Calu3 (cell line): ENCODE data around the gene CCNA2. TPM values are rescaled to one million over a fixed set of nuclear protein-coding genes. Genes with fewer than 3 reads are reported as not detected.

Source experiments
- BruUV-seq: library from RNA; stranded (reverse); fragments of 400-500 nt; replicated peaks from 2 replicates; lab custom pipeline; 2021; lab: Mats Ljungman, UMichigan
- CTCF ChIA-PET: fragments of 300-600 bp; sonication (Branson Sonifier 250); formaldehyde crosslinking; loops from one replicate; lab custom pipeline; 2022; ENCODE audit warnings: antibody characterized with exemption; lab: Charles Lee
- DNase-seq: peaks from one replicate; pipeline ENCODE4 v3.0.0; 2022
- H3K27ac Mint-ChIP-seq: one replicate; pipeline ENCODE4 v1.8.0; 2022; ENCODE audit warnings: mixed read lengths; ENCODE audit not compliant: unreplicated experiment
- H3K27me3 Mint-ChIP-seq: one replicate; pipeline ENCODE4 v1.8.0; 2022; ENCODE audit warnings: mixed read lengths; ENCODE audit not compliant: unreplicated experiment
- H3K36me3 Mint-ChIP-seq: one replicate; pipeline ENCODE4 v1.8.0; 2022; ENCODE audit warnings: mild to moderate bottlenecking, moderate library complexity, mixed read lengths; ENCODE audit not compliant: insufficient read depth, unreplicated experiment
- H3K4me1 Mint-ChIP-seq: one replicate; pipeline ENCODE4 v1.8.0; 2022; ENCODE audit warnings: mild to moderate bottlenecking, low read depth, mixed read lengths; ENCODE audit not compliant: unreplicated experiment
- H3K4me3 Mint-ChIP-seq: one replicate; pipeline ENCODE4 v1.8.0; 2022; ENCODE audit warnings: mild to moderate bottlenecking, low read depth, moderate library complexity, mixed read lengths; ENCODE audit not compliant: unreplicated experiment
- H3K9me3 Mint-ChIP-seq: one replicate; pipeline ENCODE4 v1.8.0; 2022; ENCODE audit warnings: low read depth, mixed read lengths; ENCODE audit not compliant: unreplicated experiment
- intact Hi-C: fragments of 100-400 bp; cut with micrococcal nuclease; formaldehyde crosslinking; loops from one replicate; pipeline ENCODE4 v1.10.0; 2022; ENCODE audit not compliant: unreplicated experiment
- total RNA-seq: library from RNA; stranded (reverse); gene quantifications from 2 replicates; pipeline ENCODE4 v1.2.3, GENCODE V29; 2022
- TF ChIP-seq, protein P1 (sequence below): fragments of 200-600 bp; IDR thresholded peaks from one replicate; pipeline ENCODE4 v1.8.0; 2022; ENCODE audit warnings: antibody characterized with exemption; ENCODE audit not compliant: unreplicated experiment

Gene CCNA2
- total RNA-seq, 1 experiment from 2014 or later: 32.6 TPM

- Mint-ChIP-seq H3K4me1 (peaks cover 10% of the 10 kb centered on the region), H3K27me3 (no peaks in the 10 kb centered on the region), H3K27ac (peak overlapping the region; percentile 85), H3K9me3 (no peaks in the 10 kb centered on the region), H3K36me3 (peaks cover 36% of the 10 kb centered on the region), H3K4me3 (peak overlapping the region; percentile 88)
- peak; percentile 9 for DNase-seq
- intact Hi-C loops: no loop called here
- CTCF ChIA-PET: no interaction called here
- BruUV-seq: TSS peak; percentile 47
- TF ChIP-seq, protein P1, sequence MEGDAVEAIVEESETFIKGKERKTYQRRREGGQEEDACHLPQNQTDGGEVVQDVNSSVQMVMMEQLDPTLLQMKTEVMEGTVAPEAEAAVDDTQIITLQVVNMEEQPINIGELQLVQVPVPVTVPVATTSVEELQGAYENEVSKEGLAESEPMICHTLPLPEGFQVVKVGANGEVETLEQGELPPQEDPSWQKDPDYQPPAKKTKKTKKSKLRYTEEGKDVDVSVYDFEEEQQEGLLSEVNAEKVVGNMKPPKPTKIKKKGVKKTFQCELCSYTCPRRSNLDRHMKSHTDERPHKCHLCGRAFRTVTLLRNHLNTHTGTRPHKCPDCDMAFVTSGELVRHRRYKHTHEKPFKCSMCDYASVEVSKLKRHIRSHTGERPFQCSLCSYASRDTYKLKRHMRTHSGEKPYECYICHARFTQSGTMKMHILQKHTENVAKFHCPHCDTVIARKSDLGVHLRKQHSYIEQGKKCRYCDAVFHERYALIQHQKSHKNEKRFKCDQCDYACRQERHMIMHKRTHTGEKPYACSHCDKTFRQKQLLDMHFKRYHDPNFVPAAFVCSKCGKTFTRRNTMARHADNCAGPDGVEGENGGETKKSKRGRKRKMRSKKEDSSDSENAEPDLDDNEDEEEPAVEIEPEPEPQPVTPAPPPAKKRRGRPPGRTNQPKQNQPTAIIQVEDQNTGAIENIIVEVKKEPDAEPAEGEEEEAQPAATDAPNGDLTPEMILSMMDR: no peak
These were observed 733 bp downstream of the CCNA2 start for GRCh38 chr4:121822796-121823504.

DNA sequence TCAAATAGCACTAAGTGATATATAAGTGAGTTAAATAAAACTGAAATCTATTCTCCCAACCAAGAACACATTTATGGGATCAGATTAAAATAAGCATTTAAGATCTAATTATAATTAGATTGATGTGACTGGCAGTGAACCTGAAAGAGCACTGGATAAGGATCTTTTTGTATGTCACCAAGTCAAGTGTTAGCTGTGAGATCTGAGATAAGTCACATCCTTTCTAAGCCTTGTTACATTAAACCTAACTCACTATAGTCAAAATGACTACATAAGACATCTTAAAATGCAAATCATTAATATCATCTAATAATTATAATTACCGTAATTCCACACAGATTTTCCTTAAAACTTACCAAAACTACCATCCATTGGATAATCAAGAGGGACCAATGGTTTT, 1.6 kb downstream of the CCNA2 start:
- H3K36me3 Mint-ChIP-seq: peaks cover 39% of the 10 kb centered on the region
- intact Hi-C loops: no loop called here
- no peak for DNase-seq
- TF ChIP-seq, protein P1: no peak
- peak overlapping the region; percentile 88 for H3K4me3 Mint-ChIP-seq
- H3K9me3 Mint-ChIP-seq: no peaks in the 10 kb centered on the region
- no TSS peak for BruUV-seq
- H3K27ac Mint-ChIP-seq: peak overlapping the region; percentile 85
- no peaks in the 10 kb centered on the region for H3K27me3 Mint-ChIP-seq
- H3K4me1 Mint-ChIP-seq: peaks cover 10% of the 10 kb centered on the region
- CTCF ChIA-PET: no interaction called here

DNA sequence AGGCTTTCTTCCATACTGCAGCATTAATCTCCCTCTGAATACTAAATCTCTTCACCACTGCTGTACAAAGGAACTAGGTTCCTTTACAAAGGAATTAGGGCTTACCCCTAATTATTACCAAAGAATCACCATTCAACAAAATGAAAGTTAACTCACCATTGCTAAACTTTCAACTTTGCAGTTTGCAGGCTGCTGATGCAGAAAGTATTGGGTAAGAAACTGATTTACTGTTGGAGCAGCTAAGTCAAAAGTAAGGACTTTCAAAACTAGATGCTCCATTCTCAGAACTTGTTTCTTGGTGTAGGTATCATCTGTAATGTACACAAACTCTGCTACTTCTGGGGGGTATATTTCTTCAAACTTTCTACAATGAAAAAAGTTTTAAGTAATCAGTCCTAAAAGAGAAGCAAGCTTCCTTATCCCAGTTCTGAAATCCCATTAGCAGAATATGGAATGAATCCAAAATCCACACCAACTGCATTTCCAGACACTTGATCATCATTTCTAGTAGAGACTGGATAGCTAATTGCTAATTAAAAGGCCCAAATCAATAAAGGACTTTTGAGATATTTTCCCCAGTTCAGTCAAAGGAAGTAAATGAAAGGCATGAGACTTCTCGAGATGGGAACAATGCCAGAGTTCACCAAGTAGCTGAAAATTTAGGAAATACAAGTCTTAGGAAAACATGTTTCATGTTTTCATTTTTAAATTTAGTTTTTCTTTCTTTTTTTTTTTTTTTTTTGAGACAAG, 4.3 kb downstream of the CCNA2 start:
- Mint-ChIP-seq H3K9me3 (no peaks in the 10 kb centered on the region), H3K4me1 (peaks cover 10% of the 10 kb centered on the region), H3K4me3 (no peak overlapping the region), H3K27ac (no peak overlapping the region), H3K36me3 (peaks cover 39% of the 10 kb centered on the region), H3K27me3 (no peaks in the 10 kb centered on the region)
- intact Hi-C loops: no loop called here
- DNase-seq: no peak
- TF ChIP-seq, protein P1: no peak
- CTCF ChIA-PET: interaction anchor here (0.7 kb wide), 1 partner anchor 576 kb away, joined by 4 read pairs; no protein-coding TSS in a partner anchor
- no TSS peak for BruUV-seq

- no peak overlapping the region for H3K27ac Mint-ChIP-seq
- H3K27me3 Mint-ChIP-seq: no peaks in the 10 kb centered on the region
- H3K4me3 Mint-ChIP-seq: no peak overlapping the region
- peaks cover 29% of the 10 kb centered on the region for H3K36me3 Mint-ChIP-seq
- no peaks in the 10 kb centered on the region for H3K9me3 Mint-ChIP-seq
- no TSS peak for BruUV-seq
- CTCF ChIA-PET: no interaction called here
- no peak for DNase-seq
- TF ChIP-seq, protein P1: no peak
- intact Hi-C loops: no loop called here
- H3K4me1 Mint-ChIP-seq: peaks cover 10% of the 10 kb centered on the region
These were observed 5.5 kb downstream of the CCNA2 start for GRCh38 chr4:121818215-121818614.
